Retinal pigment epithelial cell (primary cell): ENCODE data around the gene SMARCC1.
"Not testable (repeated sequence)": the region's sequence is repeated elsewhere in the genome, so short reads cannot be mapped to it uniquely, and the experiment has no call there.

ENCODE experiments used
- DNase-seq: peaks from one replicate; pipeline ENCODE4 v3.0.0-alpha.2; 2010; ENCODE audit warnings: low read depth
- H3K4me3 ChIP-seq: 2 replicates; pipeline ENCODE4 v1.5.1; 2011; ENCODE audit warnings: mild to moderate bottlenecking, low read length, control low read depth, moderate library complexity
- CTCF ChIP-seq: conservative IDR thresholded peaks from 2 replicates; pipeline ENCODE4 v1.5.1; 2011; ENCODE audit warnings: low read depth, low read length, control low read depth, inconsistent platforms

SMARCC1 gene

DNA sequence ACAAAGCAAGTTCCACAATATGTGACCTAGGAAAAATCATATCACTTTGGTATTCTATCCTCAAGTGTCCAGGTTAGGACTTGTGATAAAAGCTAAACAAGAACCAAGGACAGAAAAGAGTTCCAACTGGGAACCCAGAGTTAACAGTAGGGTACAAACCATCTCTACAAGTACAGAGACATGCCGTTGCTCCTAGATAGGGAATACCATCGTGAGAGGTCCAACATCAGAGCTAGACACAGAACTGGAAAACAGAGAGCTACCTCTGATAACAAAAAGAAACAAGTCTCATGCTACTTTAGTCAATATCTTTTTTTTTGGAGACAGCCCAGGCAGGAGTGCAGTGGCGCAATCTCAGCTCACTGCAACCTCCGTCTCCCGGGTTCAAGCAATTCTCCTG lies 37.8 kb downstream of the SMARCC1 start:
- no peak overlapping the region for H3K4me3 ChIP-seq
- no peak for TF ChIP-seq CTCF
- DNase-seq: no peak

- DNase-seq, H3K4me3 ChIP-seq: not testable (repeated sequence)
These were observed 38.3 kb downstream of the SMARCC1 start for GRCh38 chr3:47743352-47743751.

DNA sequence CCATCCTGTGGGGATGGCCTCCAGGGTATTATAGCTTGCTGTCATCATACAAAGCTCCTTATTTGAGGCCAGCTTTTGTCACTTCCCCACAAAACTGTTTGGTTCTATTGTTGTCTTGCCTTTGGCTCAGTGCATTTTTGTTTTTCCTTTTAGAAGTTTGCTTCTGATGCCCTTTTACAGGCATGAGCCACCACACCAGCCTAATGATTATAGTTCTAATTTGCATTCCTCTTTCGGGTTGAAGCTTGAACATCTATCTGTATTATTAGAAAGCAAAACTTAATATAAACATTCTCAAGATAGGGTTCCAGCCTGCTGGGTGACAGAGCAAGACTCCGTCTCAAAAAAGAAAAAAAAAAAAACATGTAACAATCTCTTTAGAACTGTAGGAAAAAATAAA lies 39.8 kb downstream of the SMARCC1 start:
- H3K4me3 ChIP-seq: no peak overlapping the region
- TF ChIP-seq CTCF: no peak
- DNase-seq: no peak

DNA sequence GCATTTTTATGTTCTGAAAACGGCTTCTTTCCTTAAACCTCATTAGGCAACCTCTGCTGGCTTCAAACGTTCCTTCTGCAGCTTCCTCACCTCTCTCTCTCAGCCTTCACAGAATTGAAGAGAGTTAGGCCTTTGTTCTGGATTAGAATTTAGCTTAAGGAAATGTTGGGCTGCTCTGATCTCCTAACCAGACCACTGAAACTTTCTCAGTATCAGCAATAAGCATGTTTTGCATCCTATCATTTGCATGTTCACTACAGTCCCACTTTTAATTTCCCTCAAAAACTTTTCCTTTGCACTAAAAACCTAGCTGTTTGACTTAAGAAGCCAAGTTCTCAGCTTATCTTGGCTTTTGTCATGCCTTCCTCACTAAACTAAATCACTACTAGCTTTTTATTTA lies 49.5 kb downstream of the SMARCC1 start:
- no peak overlapping the region for H3K4me3 ChIP-seq
- no peak for TF ChIP-seq CTCF
- DNase-seq: no peak

DNA sequence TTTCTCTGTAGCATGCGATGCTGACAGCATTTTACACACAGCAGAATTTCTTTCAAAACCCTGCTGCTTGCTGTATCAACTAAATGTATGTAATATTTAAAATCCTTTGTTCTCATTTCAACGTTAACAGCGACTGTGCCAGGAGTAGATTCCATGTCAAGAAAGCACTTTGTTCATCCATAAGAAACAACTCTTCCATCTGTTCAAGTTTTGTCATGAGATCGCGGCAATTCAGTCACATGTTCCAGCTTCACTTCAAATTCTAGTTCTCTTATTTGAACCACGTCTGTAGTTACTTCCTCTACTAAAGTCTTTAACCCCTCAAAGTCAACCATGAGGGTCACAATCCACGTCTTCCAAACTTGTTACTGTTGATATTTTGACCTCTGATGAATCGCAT lies 50.6 kb downstream of the SMARCC1 start:
- no peak overlapping the region for H3K4me3 ChIP-seq
- no peak for DNase-seq
- no peak for TF ChIP-seq CTCF

- no peak for TF ChIP-seq CTCF
- no peak for DNase-seq
- no peak overlapping the region for H3K4me3 ChIP-seq
These were observed 58.8 kb downstream of the SMARCC1 start for GRCh38 chr3:47722859-47723258.

GRCh38 chr3:47717448-47717847 lies 64.2 kb downstream of the SMARCC1 start:
- H3K4me3 ChIP-seq, DNase-seq: not testable (repeated sequence)

DNA sequence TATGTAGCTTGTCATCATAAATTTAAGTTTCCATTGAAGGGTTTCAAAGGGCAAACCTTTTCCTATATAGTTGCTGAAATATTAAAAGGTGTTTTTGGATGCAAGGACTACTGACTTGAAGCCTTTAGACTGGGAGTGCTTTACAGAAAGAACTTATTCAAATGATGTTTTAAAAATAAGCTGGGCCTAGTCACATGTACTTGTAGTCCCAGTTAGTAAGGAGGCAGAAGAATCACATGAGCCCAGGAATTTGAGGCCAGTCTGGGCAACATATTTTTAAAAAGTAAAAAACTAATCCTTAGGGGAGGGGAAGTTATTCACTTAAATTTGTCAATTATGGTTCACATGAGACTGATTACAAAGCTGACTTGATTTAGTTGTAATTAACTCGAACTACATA lies 65.0 kb downstream of the SMARCC1 start:
- no peak overlapping the region for H3K4me3 ChIP-seq
- DNase-seq: peak; percentile 88

More for the DNA sequence above, 65.0 kb downstream of the SMARCC1 start:
- TF ChIP-seq CTCF: no peak
